Aortic smooth muscle cell (primary cell): ENCODE data around the gene IFT22. TPM values are rescaled to one million over a fixed set of nuclear protein-coding genes. Genes with fewer than 3 reads are reported as not detected.

ENCODE experiments used
- total RNA-seq: library from RNA; depleted of rRNA; stranded (reverse); fragments of >200 nt; gene quantifications from 2 replicates; pipeline ENCODE4 v1.2.3, GENCODE V29; 2014

The IFT22 gene
- 26.8 and 29.9 TPM in 2 replicates for total RNA-seq

DNA sequence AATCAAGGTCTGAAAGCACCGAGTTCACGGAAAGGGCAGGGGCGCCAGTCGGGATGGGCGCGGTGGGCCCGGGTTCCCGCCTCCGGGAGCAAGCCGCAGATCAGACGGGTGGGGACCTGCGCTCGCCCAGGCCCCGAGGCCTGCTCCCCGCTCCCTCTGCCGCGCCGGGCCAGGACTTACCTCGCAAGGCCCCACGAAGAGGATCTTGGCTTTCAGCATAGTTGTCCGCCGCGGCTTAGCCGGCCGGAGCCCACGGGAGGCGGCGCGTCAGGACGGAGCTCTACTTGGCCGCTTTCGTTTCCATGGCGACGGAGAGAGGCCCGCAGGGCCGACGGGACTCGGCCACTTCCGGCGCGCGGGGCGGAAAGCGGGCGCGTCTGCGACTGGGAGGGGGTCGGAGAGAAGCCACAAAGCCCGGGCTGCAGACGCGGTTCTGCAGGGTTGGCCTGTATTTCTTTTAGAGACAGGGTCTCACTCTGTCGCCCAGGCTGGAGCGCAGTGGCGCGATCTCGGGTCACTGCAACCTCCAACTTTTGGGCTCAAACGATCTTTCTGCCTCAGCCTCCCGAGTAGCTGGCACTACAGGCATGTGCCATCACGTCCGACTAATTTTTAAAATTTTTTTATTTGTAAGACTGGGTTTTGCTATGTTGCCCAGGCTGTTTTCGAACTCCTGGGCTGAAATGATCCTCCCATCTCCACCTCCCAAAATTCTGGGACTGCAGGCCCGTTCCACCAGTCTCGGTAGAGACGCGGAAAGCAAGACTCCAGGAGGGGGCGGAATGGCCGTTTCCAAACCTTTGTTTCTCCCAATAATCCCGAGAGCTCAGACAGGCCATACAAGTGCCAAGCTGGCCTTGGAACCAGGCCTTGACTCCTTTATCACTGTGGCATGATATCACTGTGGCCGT is at the start of gene IFT22:
IFT22 (minus strand) TSS at position 322 of the 911 bp plus-strand sequence; CDS start at position 219, 103 bp downstream.

GRCh38 chr7:101362334-101363195 is 41.0 kb upstream of the IFT22 start, which contains the start of gene COL26A1:
COL26A1 (plus strand) TSS chr7:101362875; CDS start chr7:101363033, 158 bp downstream.

Other genes starting within 250 kb of the IFT22 start
- gene TRIM56, start 236.3 kb downstream of the IFT22 start, total RNA-seq = 21.1 and 23.5 TPM in 2 replicates
- gene SERPINE1, start 194.7 kb downstream of the IFT22 start, total RNA-seq = 413 and 548 TPM in 2 replicates
- 142 and 151 TPM in 2 replicates for gene AP1S1, start 167.3 kb downstream of the IFT22 start, total RNA-seq
- 0.13 TPM in 1 of 2 replicates, not detected in the other for gene VGF, start 156.2 kb downstream of the IFT22 start, total RNA-seq
- not detected in 2 replicates for gene NAT16, start 141.5 kb downstream of the IFT22 start, total RNA-seq
- not detected in 2 replicates for gene MOGAT3, start 120.8 kb downstream of the IFT22 start, total RNA-seq
- 61.0 and 65.7 TPM in 2 replicates for gene PLOD3, start 104.2 kb downstream of the IFT22 start, total RNA-seq
- 97.1 and 98.0 TPM in 2 replicates for gene ZNHIT1, start 103.6 kb downstream of the IFT22 start, total RNA-seq
- 1.4 and 1.8 TPM in 2 replicates for gene CLDN15, start 84.0 kb downstream of the IFT22 start, total RNA-seq
- 327 and 414 TPM in 2 replicates for gene FIS1, start 76.7 kb downstream of the IFT22 start, total RNA-seq
- 0.12 TPM in 1 of 2 replicates, not detected in the other for gene COL26A1, start 41.1 kb upstream of the IFT22 start, total RNA-seq